SK-N-MC (cell line): ENCODE measurements around the gene CDH23.

Experiments used
- EZH2 ChIP-seq: fragments of 200-600 bp; sonication (generic); IDR thresholded peaks from one replicate; pipeline ENCODE4 v1.6.1; 2017; ENCODE audit warnings: antibody characterized with exemption
- POLR2AphosphoS5 ChIP-seq: IDR thresholded peaks from 2 replicates; pipeline ENCODE4 v1.6.1; 2012; ENCODE audit warnings: mild to moderate bottlenecking, low read depth, low read length, borderline replicate concordance

- no peak for TF ChIP-seq EZH2
- TF ChIP-seq POLR2AphosphoS5, result no peak
Measured at GRCh38 chr10:71774916-71775702, 378.4 kb downstream of the CDH23 start.
